Calu3 (cell line): ENCODE results near the gene CYP51A1. TPM values are rescaled to one million over a fixed set of nuclear protein-coding genes. Genes with fewer than 3 reads are reported as not detected.
"Not testable (repeated sequence)": the region's sequence is repeated elsewhere in the genome, so short reads cannot be mapped to it uniquely, and the experiment has no call there.

Source experiments
- BruUV-seq: library from RNA; stranded (reverse); fragments of 400-500 nt; replicated peaks from 2 replicates; lab custom pipeline; 2021; lab: Mats Ljungman, UMichigan
- CTCF ChIA-PET: fragments of 300-600 bp; sonication (Branson Sonifier 250); formaldehyde crosslinking; loops from one replicate; lab custom pipeline; 2022; ENCODE audit warnings: antibody characterized with exemption; lab: Charles Lee
- DNase-seq: peaks from one replicate; pipeline ENCODE4 v3.0.0; 2022
- H3K27ac Mint-ChIP-seq: one replicate; pipeline ENCODE4 v1.8.0; 2022; ENCODE audit warnings: mixed read lengths; ENCODE audit not compliant: unreplicated experiment
- H3K27me3 Mint-ChIP-seq: one replicate; pipeline ENCODE4 v1.8.0; 2022; ENCODE audit warnings: mixed read lengths; ENCODE audit not compliant: unreplicated experiment
- H3K36me3 Mint-ChIP-seq: one replicate; pipeline ENCODE4 v1.8.0; 2022; ENCODE audit warnings: mild to moderate bottlenecking, moderate library complexity, mixed read lengths; ENCODE audit not compliant: insufficient read depth, unreplicated experiment
- H3K4me1 Mint-ChIP-seq: one replicate; pipeline ENCODE4 v1.8.0; 2022; ENCODE audit warnings: mild to moderate bottlenecking, low read depth, mixed read lengths; ENCODE audit not compliant: unreplicated experiment
- H3K4me3 Mint-ChIP-seq: one replicate; pipeline ENCODE4 v1.8.0; 2022; ENCODE audit warnings: mild to moderate bottlenecking, low read depth, moderate library complexity, mixed read lengths; ENCODE audit not compliant: unreplicated experiment
- H3K9me3 Mint-ChIP-seq: one replicate; pipeline ENCODE4 v1.8.0; 2022; ENCODE audit warnings: low read depth, mixed read lengths; ENCODE audit not compliant: unreplicated experiment
- CTCF ChIP-seq: fragments of 200-600 bp; IDR thresholded peaks from one replicate; pipeline ENCODE4 v1.8.0; 2022; ENCODE audit warnings: antibody characterized with exemption; ENCODE audit not compliant: unreplicated experiment
- intact Hi-C: fragments of 100-400 bp; cut with micrococcal nuclease; formaldehyde crosslinking; loops from one replicate; pipeline ENCODE4 v1.10.0; 2022; ENCODE audit not compliant: unreplicated experiment
- total RNA-seq: library from RNA; stranded (reverse); gene quantifications from 2 replicates; pipeline ENCODE4 v1.2.3, GENCODE V29; 2022

The CYP51A1 gene
- total RNA-seq, 1 experiment from 2014 or later, result 105 TPM

DNA sequence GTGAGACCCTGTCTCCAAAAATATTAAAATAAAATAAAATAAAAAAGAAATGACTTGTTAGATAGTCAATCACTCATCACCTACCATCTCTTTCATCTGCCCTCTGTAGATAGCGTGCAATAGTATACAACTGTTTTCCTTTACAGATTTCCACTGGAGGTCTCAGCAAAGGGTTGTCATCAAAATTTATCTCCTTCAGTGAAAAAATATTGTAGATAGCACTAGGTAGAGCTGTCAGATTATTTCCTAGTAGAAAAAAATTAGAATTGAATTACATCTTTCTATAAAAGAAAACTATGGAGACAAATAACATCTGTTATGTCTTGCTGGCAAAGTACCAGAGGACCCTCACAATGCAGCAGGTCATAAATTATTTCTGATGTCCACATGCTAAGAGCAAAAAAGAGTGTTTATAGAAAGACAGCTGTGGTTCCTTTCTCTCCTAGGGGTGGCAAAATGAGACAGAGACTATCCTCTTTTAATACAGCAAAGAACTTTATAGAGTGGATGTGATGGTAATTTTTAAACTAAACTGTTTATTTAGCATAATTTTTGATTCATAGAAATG lies 16.3 kb upstream of the CYP51A1 start:
- H3K4me3 Mint-ChIP-seq, result no peak overlapping the region
- CTCF ChIA-PET, result no interaction called here
- H3K9me3 Mint-ChIP-seq, result no peaks in the 10 kb centered on the region
- H3K27me3 Mint-ChIP-seq, result no peaks in the 10 kb centered on the region
- no peak overlapping the region for H3K27ac Mint-ChIP-seq
- TF ChIP-seq CTCF, result no peak
- no peaks in the 10 kb centered on the region for H3K4me1 Mint-ChIP-seq
- intact Hi-C loops, result no loop called here
- H3K36me3 Mint-ChIP-seq, result no peaks in the 10 kb centered on the region
- no peak for DNase-seq
- BruUV-seq, result no TSS peak

DNA sequence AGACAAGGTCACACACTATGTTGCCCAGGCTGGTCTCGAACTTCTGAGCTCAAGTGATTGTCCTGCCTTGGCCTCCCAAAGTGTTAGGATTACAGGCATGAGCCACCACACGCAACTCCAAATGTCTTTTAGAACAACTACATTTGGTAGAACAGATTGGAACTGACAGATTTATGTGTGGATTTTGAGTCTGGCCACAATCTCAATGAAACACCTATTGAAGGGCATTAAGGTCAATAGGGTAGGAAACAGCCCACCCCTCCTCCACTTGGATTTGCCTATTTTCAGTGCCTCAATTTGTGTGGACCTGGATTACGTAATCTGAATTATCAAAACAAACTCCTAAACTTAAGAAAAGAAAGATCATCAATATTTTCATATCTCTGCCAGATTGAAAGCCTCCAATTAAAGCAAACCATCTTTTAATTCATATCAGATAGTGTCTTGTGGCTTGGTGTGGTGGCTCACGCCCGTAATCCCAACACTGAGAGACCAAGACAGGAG lies 15.5 kb upstream of the CYP51A1 start:
- no peak for DNase-seq
- TF ChIP-seq CTCF, result no peak
- no TSS peak for BruUV-seq
- CTCF ChIA-PET, result no interaction called here
- H3K9me3 Mint-ChIP-seq, result no peaks in the 10 kb centered on the region
- H3K36me3 Mint-ChIP-seq, result no peaks in the 10 kb centered on the region
- no peaks in the 10 kb centered on the region for H3K4me1 Mint-ChIP-seq
- H3K27ac Mint-ChIP-seq, result no peak overlapping the region
- intact Hi-C loops, result no loop called here
- H3K27me3 Mint-ChIP-seq, result no peaks in the 10 kb centered on the region
- H3K4me3 Mint-ChIP-seq, result no peak overlapping the region

DNA sequence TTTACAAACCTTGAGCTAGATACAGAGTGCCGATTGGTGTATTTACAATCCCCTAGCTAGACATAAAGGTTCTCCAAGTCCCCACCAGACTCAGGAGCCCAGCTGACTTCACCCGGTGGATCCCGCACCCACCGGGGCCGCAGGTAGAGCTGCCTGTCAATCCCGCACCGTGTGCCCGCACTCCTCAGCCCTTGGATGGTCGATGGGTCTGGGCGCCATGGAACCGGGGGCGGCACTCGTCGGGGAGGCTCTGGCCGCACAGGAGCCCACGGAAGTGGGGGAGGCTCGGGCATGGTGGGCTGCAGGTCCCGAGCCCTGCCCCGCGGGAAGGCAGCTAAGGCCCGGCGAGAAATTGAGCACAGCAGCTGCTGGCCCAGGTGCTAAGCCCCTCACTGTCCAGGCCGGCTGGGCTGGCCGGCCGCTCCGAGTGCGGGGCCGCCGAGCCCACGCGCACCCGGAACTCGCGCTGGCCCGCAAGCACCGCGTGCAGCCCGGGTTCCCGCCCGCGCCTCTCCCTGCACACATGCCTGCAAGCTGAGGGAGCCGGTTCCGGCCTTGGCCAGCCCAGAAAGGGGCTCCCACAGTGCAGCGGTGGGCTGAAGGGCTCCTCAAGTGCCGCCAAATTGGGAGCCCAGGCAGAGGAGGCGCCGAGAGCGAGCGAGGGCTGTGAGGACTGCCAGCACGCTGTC lies 9.1 kb upstream of the CYP51A1 start:
- H3K4me1 Mint-ChIP-seq, intact Hi-C loops, DNase-seq, H3K27me3 Mint-ChIP-seq, H3K27ac Mint-ChIP-seq, H3K36me3 Mint-ChIP-seq, H3K4me3 Mint-ChIP-seq, BruUV-seq, H3K9me3 Mint-ChIP-seq, CTCF ChIA-PET: not testable (repeated sequence)

GRCh38 chr7:92142791-92143190 lies 8.5 kb upstream of the CYP51A1 start:
- H3K9me3 Mint-ChIP-seq, CTCF ChIA-PET, DNase-seq, H3K36me3 Mint-ChIP-seq, H3K27me3 Mint-ChIP-seq, H3K4me1 Mint-ChIP-seq, BruUV-seq, H3K4me3 Mint-ChIP-seq, intact Hi-C loops, H3K27ac Mint-ChIP-seq: not testable (repeated sequence)

DNA sequence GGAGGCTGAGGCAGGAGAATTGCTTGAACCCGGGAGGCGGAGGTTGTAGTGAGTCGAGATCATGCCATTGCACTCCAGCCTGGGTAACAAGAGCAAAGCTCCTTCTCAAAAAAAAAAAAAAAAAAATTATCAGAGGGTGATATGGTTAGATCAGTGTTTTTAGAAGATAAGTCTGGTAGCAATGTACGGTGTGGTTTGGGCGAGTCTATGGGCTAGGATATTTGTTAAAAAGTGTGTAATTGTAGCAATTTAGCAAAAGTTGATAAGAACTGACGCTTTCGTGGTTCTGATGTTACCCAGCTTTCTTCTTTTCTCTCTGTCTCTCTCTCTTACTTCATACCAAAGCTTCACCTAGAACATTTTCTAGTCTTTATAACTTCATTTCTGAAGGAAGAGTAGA lies 6.9 kb upstream of the CYP51A1 start:
- TF ChIP-seq CTCF, result no peak
- Mint-ChIP-seq H3K4me1 (peaks cover 2% of the 10 kb centered on the region), H3K9me3 (no peaks in the 10 kb centered on the region), H3K4me3 (no peak overlapping the region), H3K27ac (no peak overlapping the region), H3K36me3 (no peaks in the 10 kb centered on the region), H3K27me3 (no peaks in the 10 kb centered on the region)
- no peak for DNase-seq
- CTCF ChIA-PET, result no interaction called here
- intact Hi-C loops, result no loop called here
- no TSS peak for BruUV-seq
